ENCODE measurements around the gene ABHD17B.
"Not testable (repeated sequence)": the region's sequence is repeated elsewhere in the genome, so short reads cannot be mapped to it uniquely, and the experiment has no call there.

The ABHD17B gene

GRCh38 chr9:71911908-71912335 is 929 bp upstream of the ABHD17B start:
- no peak for DNase-seq

- DNase-seq, result no peak
Observed at GRCh38 chr9:71910650-71911060, 338 bp downstream of the ABHD17B start.

GRCh38 chr9:71909887-71910649 is 925 bp downstream of the ABHD17B start:
- no peak for DNase-seq

GRCh38 chr9:71908825-71909224 is 2.2 kb downstream of the ABHD17B start:
- peak; percentile 1 for DNase-seq

- DNase-seq, result no peak
Observed at GRCh38 chr9:71904076-71904475, 6.9 kb downstream of the ABHD17B start.

- DNase-seq, result no peak
Observed at GRCh38 chr9:71901695-71902597, 9.0 kb downstream of the ABHD17B start.

GRCh38 chr9:71898756-71899155 is 12.2 kb downstream of the ABHD17B start:
- DNase-seq, result not testable (repeated sequence)

- no peak for DNase-seq
Observed at GRCh38 chr9:71897577-71897976, 13.4 kb downstream of the ABHD17B start.

- DNase-seq, result no peak
Observed at GRCh38 chr9:71896761-71897160, 14.2 kb downstream of the ABHD17B start.

- no peak for DNase-seq
Observed at GRCh38 chr9:71895955-71896354, 15.0 kb downstream of the ABHD17B start.

- no peak for DNase-seq
Observed at GRCh38 chr9:71895117-71895516, 15.9 kb downstream of the ABHD17B start.

GRCh38 chr9:71891557-71892189 is 19.3 kb downstream of the ABHD17B start:
- no peak for DNase-seq

GRCh38 chr9:71890042-71890679 is 20.8 kb downstream of the ABHD17B start:
- no peak for DNase-seq

GRCh38 chr9:71887362-71887761 is 23.6 kb downstream of the ABHD17B start:
- no peak for DNase-seq

GRCh38 chr9:71886541-71886940 is 24.5 kb downstream of the ABHD17B start:
- no peak for DNase-seq

GRCh38 chr9:71886015-71886414 is 25.0 kb downstream of the ABHD17B start:
- no peak for DNase-seq

- no peak for DNase-seq
Observed at GRCh38 chr9:71885467-71885866, 25.5 kb downstream of the ABHD17B start.

GRCh38 chr9:71884005-71884404 is 27.0 kb downstream of the ABHD17B start:
- no peak for DNase-seq

- no peak for DNase-seq
Observed at GRCh38 chr9:71879644-71880174, 31.3 kb downstream of the ABHD17B start.

GRCh38 chr9:71878327-71879274 is 32.4 kb downstream of the ABHD17B start:
- no peak for DNase-seq

- no peak for DNase-seq
Observed at GRCh38 chr9:71876829-71877228, 34.2 kb downstream of the ABHD17B start.
